KG1 (cell line): ENCODE measurements around the gene ABCA2.
A peak's percentile ranks its signal among the peaks of the same experiment; 100 is the strongest.

Experiments used
- DNase-seq: peaks from one replicate; lab custom pipeline; 2025; lab: John Stamatoyannopoulos, UW

Gene ABCA2

DNA sequence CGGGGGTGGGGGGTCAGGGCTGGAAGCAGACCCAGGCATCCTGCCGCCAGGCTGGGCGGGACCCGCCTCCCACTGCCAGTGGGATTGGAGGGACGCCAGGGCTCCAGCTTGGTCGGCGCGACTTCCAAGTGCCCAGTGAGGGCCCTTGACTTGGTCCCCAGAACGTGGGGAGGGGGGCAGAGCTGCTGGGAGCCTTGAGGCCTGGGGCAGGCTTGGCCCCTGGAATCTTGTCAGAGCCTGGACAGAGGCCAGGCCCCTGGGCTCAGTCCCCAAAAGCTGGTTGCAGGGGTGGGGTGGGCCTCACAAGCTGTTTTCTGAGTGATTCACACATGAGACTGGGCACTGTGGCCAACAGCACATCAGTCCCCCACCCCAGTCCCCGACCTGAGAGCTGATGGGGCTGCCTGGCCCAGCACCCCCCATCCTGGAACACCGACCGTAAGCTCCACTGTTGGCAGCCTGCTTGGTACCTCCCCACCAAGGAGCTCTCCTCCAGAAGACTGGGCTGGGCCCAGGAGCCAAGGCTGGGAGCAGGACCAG lies 32.2 kb downstream of the ABCA2 start:
- DNase-seq: no peak

GRCh38 chr9:136995362-136995761 lies 32.7 kb downstream of the ABCA2 start:
- no peak for DNase-seq

GRCh38 chr9:136994888-136995230 lies 33.2 kb downstream of the ABCA2 start:
- DNase-seq: no peak

GRCh38 chr9:136994180-136994887 lies 33.7 kb downstream of the ABCA2 start:
- no peak for DNase-seq

DNA sequence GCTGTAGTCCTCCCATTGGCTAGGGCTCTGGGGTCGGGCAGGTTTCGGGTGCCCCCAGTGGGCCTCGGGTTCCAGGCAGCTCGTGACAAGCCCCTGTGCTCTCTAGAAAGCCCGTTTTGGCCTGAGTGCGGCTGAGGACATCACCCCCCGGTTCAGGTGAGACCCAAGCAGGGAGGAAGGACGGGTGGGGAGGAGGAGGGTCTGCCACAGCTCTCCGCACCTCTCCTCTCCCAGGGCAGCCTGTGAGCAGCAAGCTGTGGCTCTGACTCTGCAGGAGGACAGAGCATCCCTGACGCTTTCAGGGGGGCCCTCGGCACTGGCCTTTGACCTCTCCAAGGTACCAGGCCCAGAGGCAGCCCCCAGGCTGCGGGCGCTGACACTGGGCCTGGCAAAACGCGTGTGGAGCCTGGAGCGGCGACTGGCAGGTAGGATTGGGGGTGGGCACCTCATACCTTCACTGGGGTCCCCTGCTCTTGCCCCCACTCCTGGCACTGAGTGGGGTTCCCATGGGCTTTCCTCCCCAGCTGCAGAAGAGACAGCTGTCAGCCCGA lies 35.1 kb downstream of the ABCA2 start:
- no peak for DNase-seq

DNA sequence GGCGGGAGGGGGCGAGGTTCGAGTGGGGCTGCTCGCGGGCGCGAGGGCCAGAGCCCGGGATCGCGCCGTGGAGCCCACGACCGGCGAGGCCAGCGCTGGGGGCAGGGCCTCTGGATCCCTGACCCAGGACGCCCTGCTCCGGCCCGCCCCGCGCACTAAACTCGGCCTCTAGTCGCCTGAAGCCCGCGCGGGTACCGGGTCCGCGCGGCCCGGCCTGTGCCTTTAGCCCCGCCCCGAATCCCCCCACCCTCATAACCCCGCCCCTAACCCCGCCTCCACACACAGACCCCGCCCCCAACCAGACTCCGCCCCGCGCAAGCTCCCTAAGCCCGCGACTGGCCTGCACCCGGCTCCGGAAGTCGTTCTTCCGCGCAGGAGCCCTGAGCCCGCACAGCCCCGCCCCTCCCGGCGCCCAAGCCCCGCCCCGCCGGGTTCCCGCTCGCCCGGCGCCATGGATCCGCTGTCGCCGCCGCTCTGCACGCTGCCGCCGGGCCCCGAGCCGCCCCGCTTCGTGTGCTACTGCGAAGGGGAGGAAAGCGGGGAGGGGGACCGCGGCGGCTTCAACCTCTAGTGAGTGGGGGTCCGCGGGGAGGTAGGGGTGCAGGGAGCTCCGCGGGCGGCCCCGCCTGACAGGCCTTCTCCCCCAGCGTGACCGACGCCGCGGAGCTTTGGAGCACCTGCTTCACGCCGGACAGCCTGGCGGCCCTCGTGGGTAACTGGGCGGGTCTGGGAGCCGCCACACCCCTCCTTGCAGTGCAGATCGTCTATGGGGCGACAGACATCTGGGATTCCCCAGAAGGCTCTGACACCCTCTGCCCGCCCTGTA lies 35.8 kb downstream of the ABCA2 start, which contains the start of gene PAXX:
Gene PAXX (plus strand): TSS at position 430 of the 826 bp plus-strand sequence. CDS start 22 bp downstream, at position 452.
- peak; percentile 81 for DNase-seq

DNA sequence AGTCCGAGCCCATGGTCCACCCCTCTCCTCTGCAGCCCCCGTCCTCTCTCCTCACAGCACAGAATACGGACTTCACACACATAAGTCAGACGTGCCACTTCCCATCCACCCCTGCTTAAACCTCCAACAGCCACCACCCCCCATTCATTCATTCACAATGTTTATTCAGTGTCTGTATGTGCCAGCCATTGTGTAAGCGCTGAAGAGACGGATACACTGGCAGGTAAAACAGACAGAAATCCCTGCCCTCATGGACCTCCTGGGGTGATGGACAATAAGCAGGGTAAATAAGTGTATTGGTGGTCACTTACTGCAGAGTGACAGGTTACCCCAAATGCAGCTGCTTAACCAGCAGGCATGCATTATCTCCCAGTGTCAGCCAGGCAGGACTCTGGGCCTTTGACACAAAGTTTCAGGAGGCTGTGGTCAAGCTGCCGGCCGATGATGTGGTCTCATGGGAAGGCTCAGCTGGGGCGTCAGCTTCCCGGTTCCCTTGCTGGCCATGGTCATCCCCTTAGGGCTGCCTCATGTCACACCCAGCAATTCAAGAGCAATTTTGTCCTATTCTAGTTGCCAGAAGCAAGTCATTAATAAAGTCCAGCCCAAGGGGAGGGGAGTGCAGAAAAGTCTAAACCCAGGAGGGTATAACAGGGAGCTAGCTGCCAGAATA lies 37.7 kb downstream of the ABCA2 start:
- DNase-seq: no peak

- no peak for DNase-seq
Observed at GRCh38 chr9:136988872-136989271, 39.2 kb downstream of the ABCA2 start.

DNA sequence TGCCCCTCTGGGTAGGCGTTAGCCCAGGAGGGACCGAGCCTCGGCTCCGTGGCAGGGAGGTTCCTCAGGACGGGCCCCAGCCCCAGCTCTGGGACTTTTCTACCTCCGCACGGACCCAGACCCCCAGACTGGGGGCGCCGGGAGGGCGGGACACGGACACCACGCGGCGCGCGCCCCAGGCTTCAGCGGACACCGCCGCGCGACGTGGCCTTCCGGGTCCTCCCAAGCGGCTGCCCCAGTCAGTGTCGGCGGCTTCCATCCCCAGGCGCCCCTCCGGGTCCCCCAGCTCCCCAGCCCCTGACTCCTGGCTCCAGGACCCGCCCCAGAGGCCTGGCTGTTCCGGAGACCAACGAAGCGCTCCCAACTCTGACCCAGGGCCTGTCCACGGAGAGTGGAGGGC lies 42.2 kb downstream of the ABCA2 start:
- DNase-seq: no peak

- no peak for DNase-seq
Observed at GRCh38 chr9:136985027-136985602, 42.9 kb downstream of the ABCA2 start.

DNA sequence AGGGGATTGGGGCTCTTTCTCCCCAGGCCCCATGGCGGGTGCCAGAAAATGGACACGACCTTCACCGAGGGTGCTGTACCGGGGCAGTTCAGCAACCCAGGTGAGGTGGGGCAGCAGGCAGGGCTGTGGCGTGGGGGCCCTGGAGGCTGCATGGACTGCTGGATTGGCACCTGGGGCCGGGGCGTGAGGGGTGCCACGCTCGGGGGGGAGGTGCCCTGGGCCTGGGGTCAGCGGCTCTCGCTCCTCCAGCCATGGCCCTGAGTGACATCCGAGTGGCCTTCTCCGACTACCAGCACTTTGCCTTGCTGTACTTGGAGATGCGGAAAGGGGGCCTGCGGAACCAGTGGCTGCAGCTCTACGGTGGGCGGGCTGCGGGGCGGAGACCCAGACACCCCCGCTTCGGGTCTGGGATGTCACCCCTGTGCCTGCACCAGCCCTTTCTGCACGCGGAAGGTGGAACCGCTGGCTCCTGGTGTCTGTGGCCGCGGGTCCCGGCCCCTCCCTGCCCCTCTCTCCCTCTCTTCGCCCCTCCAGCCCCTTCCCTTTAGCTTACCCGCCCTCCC lies 43.5 kb downstream of the ABCA2 start:
- DNase-seq: no peak

DNA sequence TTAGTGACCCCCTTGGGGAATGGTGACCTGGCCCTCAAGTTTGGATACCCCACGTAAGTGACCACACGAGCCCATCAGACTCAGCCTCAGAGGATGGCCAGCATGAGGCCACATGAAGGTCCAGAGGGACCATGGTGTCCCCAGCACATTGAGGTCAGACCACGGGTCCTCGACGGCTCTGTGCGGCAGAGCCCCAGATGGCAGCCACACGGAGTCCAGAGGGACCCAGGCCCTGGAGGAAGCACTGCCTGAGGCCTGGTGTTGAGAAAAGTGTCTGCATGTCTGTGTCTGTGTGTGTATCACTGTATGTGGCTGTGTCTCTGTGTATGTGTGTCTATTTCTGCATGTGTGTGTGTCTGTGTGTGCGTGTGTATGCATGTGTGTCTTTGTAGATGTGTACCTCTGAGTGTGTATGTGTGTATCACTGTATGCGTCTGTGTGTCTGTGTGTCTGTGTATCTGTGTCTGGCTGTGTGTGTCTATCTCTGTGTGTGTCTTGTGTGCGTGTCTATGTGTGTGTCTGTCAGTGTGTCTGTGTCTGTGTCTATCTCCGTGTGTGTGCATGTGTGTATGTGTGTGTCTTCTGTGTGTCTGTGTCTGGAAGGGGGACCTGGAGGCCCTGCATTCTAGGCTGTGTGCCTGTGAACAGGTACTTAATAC lies 44.3 kb downstream of the ABCA2 start:
- DNase-seq: no peak

GRCh38 chr9:136983167-136983566 lies 44.9 kb downstream of the ABCA2 start:
- DNase-seq: no peak

GRCh38 chr9:136982232-136983051 lies 45.6 kb downstream of the ABCA2 start, which contains the start of gene LCNL1:
TSS of gene LCNL1 (plus strand) at chr9:136982993. CDS start at chr9:136983587, 594 bp downstream.
- no peak for DNase-seq

DNA sequence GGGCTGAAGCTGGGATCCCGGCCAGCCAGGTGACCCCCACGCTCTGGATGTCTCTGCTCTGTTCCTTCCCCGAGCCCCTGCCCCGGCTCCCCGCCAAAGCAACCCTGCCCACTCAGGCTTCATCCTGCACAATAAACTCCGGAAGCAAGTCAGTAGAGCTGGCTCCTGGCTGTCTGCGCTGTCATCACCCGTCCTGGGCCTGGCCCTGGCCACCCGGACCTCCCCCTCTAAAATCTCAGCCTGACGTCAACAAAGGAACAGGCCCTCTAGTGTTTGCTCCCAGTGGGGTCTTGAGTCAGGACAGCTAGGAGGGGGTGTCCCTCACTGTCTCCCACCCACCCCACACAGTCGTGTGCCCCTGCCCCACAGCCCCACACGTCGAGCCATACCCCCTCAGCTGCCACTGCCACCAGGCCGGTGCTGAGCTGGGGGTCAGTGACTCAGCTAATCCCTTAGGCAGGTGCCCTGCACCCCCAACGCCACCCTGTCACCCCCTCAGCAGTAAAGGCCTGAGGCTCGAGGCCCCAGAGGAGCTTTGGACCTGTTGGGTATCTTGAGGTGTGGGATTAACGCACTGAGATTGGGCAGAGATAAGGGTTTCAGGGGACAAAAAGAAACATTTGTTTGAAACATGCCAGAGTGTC lies 46.3 kb downstream of the ABCA2 start:
- DNase-seq: no peak

GRCh38 chr9:136980669-136981478 lies 47.2 kb downstream of the ABCA2 start:
- DNase-seq: no peak

DNA sequence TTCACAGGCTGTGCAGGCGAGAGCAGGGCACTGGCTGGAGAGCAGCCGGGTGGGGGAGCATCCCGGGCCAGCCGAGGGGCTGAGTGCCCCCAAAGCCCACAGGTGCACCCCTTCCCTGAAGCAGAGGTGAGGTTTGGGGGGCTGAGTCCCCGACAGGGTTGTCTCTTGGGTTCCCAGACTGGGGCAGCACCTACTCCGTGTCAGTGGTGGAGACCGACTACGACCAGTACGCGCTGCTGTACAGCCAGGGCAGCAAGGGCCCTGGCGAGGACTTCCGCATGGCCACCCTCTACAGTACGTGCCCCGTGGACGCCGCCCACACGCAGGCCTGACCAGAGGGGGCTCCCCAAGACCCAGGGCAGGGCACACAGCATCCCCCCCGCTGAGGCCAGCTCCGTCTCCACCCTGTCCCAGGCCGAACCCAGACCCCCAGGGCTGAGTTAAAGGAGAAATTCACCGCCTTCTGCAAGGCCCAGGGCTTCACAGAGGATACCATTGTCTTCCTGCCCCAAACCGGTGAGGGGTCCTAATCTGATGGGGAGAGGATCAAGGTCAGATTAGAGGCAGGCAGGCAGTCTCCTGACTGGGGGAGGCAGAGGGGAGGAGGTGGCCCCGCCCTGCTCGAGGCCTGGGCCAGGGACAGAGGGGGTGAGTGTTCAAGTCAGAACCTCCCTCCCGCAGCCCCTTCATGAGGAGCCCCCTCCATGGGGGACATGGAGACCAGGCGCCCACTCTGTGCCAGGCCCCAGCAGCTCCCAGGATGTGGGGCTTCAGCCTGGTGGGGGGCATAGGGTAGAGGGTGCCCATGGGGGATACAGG lies 48.1 kb downstream of the ABCA2 start:
- no peak for DNase-seq
